ENCODE data around the gene MTARC2. TPM values are rescaled to one million over a fixed set of nuclear protein-coding genes. Genes with fewer than 3 reads are reported as not detected.

The MTARC2 gene
- total RNA-seq, 1 donor from 2014 or later = 13.8 TPM

GRCh38 chr1:220703305-220703704 is 44.8 kb upstream of the MTARC2 start:
- DNase-seq (ENCODE audit: low read depth) = no peak
- no peak for TF ChIP-seq CTCF (conservative IDR thresholded peaks at IDR 0.05; ENCODE audit: low read depth, low read length)
- H3K4me3 ChIP-seq (ENCODE audit: low read depth, low read length) = no peak overlapping the region

- DNase-seq (ENCODE audit: low read depth) = no peak
- no peak overlapping the region for H3K4me3 ChIP-seq (ENCODE audit: low read depth, low read length)
- no peak for TF ChIP-seq CTCF (conservative IDR thresholded peaks at IDR 0.05; ENCODE audit: low read depth, low read length)
Measured at GRCh38 chr1:220705782-220706181, 42.3 kb upstream of the MTARC2 start.

DNA sequence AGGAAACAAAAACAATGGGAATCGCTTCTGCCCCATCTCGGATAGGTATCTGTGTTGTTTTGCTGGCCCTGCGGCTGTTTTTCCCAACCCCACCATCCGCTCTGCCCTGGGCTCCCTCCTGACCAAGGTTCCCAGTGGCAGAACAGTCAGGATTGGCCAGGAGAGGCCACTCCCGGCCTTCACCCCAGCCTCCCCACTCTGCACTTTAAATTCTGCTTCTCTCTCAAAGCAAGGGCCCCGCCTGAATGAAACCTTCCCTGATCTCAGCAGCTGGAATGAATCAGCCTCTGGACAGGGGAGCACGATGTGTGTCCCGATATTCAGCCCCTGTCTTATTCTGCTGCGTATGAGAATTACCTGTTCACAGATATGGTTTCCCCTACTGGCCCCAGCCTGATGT is 41.6 kb upstream of the MTARC2 start:
- DNase-seq (ENCODE audit: low read depth) = no peak
- TF ChIP-seq CTCF (conservative IDR thresholded peaks at IDR 0.05; ENCODE audit: low read depth, low read length) = no peak

DNA sequence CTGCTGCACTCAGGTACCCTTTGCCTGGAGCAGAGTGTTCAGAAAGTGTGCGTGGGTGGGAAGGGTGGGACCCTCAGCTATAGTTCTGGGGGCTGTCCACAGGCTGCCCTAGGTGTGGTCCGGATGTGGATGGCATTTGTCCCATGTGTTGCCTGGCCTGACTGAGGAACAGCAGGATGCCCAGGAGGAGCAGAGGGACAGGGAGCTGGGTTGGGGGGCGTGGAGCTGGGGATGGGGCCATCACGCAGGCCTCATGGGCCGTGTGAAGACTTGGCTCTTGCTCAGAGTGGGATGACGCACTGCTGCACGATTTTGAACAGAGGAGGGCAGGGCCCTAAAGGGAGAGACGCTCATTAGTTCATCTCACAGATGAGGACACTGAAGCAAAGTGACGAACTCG is 41.0 kb upstream of the MTARC2 start:
- DNase-seq (ENCODE audit: low read depth) = no peak
- no peak for TF ChIP-seq CTCF (conservative IDR thresholded peaks at IDR 0.05; ENCODE audit: low read depth, low read length)
- H3K4me3 ChIP-seq (ENCODE audit: low read depth, low read length) = no peak overlapping the region

More for the DNA sequence above, 41.6 kb upstream of the MTARC2 start:
- H3K4me3 ChIP-seq (ENCODE audit: low read depth, low read length) = no peak overlapping the region

- H3K4me3 ChIP-seq (ENCODE audit: low read depth, low read length) = no peak overlapping the region
- no peak for DNase-seq (ENCODE audit: low read depth)
- no peak for TF ChIP-seq CTCF (conservative IDR thresholded peaks at IDR 0.05; ENCODE audit: low read depth, low read length)
Measured at GRCh38 chr1:220708244-220708643, 39.9 kb upstream of the MTARC2 start.

DNA sequence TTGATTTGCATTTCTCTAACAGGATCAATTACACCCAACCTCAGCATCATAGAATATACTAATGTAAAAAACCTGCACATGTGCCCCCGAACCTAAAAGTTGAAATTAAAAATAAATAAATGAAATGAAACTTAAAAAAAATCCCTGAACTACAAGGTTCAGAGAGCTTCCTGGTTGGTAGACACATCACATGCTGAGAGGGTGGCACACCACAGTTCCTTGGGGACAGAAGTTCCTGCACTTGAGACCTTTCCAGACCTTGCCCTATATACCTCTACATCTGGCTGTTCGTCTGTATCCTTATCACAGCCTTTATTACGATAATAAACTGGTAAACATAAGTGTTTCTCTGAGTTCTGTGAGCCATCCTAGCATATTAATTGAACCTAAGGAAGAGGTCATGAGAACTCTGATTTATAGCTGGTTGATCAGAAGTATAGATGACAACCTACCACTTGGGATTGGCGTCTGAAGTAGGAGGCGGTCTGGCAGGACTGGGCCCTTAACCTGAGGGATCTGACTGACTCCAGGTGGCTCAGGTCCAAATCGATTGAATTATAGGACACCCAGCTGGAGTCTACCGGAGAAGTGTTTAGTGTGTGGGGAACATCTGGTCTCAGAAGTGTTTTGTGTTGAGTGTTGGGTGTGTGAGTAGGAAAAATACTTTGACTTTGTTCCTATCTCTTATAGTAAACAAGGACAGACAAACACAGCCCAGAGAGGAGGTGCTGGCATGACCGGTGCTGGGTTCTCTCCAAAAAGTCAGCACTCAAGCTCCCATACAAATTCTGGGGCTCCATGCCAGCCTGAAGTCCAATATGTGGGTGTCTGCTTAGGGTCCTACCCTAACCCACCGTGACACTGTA is 39.0 kb upstream of the MTARC2 start:
- TF ChIP-seq CTCF (conservative IDR thresholded peaks at IDR 0.05; ENCODE audit: low read depth, low read length) = no peak
- no peak for DNase-seq (ENCODE audit: low read depth)
- H3K4me3 ChIP-seq (ENCODE audit: low read depth, low read length) = no peak overlapping the region

DNA sequence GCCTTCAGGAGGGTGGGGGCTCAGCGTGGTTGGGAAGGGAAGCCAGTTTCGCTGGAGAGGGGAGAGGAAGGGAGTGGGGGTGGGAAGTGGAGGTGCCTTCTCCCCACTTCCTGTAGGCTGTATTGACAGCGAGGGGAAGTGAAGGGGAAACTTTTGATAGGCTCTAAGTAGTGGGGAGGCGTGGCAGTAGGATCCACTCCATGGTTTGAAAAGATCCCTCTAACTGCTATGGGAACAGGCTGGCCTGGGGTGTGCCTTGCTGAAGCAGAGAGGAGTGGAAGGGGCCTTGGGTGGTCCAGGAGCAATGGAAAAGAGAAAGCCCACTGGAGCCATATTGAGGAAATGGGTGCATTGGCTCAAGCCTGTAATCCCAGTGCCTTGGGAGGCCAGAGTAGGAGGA is 37.8 kb upstream of the MTARC2 start:
- TF ChIP-seq CTCF (conservative IDR thresholded peaks at IDR 0.05; ENCODE audit: low read depth, low read length) = no peak
- DNase-seq (ENCODE audit: low read depth) = no peak

More for the DNA sequence above, 37.8 kb upstream of the MTARC2 start:
- H3K4me3 ChIP-seq (ENCODE audit: low read depth, low read length) = no peak overlapping the region
